Fibroblast of skin of abdomen (primary cell): ENCODE results near the gene INPPL1.

Experiments
- DNase-seq: peaks from one replicate; pipeline ENCODE4 v3.0.0-alpha.2; 2013

Gene INPPL1

GRCh38 chr11:72218251-72218745, 6.3 kb upstream of the INPPL1 start:
- no peak for DNase-seq

DNA sequence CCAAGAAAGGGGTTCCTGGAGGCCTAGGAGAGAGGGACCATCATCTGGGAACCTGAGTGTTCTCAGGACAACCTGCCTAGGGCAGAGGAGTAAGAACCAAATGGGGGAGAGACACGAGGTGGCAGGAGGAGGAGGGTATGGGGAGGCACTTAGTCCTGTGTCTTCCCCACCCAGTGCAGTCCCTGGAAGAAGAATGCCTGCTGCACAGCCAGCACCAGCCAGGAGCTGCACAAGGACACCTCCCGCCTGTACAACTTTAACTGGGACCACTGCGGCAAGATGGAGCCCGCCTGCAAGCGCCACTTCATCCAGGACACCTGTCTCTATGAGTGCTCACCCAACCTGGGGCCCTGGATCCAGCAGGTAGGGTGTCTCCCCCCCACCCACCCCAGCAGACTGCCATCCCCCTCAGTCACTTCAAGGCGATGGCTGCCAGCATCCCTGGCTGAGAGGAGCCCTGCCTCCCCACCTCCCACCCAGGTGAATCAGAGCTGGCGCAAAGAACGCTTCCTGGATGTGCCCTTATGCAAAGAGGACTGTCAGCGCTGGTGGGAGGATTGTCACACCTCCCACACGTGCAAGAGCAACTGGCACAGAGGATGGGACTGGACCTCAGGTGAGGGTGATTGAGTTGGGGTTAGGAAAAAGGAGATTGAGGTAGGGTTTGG, 3.7 kb upstream of the INPPL1 start:
- DNase-seq: no peak

GRCh38 chr11:72221386-72222075, 3.0 kb upstream of the INPPL1 start:
- no peak for DNase-seq

DNA sequence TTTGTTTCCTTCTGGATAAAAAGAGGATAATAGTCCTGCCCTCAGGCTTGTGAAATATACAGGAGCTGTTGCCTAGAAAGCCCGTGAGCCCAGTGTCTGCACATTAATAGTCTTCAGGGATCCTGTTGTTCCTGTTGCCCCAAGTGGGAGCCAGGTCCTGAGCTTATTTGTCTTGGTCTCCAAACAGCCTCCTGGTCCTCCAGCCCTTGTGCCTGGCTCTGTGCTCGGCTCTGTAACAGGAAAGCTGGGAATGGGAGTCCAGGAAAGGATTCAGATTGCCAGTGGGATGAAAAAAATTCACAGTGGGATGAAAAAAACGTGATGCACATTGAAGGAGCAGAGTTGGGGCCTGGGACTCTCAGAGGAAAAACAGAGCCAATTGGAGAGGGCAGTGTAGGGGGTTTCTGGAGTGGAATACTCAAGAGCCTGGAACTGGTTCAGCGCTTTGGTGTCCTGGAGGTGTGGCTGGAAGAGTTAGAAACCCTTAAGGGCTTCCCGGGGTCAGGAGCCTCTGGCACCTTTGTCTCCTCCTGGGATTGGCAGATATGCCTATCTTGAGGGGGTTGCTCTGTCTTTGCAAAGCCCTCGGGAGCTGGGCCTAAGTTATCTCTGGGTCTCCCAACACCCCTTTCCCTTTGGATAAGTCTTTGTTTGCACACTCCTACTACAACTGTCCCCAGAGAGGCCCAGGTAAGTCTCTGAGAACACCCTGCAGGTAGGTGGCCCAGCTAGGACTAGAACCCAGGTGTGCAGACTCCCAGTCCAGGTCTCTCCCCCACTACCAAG, 2.3 kb upstream of the INPPL1 start:
- no peak for DNase-seq

- peak; percentile 95 for DNase-seq
Observed at GRCh38 chr11:72222907-72223614, 1.5 kb upstream of the INPPL1 start.

DNA sequence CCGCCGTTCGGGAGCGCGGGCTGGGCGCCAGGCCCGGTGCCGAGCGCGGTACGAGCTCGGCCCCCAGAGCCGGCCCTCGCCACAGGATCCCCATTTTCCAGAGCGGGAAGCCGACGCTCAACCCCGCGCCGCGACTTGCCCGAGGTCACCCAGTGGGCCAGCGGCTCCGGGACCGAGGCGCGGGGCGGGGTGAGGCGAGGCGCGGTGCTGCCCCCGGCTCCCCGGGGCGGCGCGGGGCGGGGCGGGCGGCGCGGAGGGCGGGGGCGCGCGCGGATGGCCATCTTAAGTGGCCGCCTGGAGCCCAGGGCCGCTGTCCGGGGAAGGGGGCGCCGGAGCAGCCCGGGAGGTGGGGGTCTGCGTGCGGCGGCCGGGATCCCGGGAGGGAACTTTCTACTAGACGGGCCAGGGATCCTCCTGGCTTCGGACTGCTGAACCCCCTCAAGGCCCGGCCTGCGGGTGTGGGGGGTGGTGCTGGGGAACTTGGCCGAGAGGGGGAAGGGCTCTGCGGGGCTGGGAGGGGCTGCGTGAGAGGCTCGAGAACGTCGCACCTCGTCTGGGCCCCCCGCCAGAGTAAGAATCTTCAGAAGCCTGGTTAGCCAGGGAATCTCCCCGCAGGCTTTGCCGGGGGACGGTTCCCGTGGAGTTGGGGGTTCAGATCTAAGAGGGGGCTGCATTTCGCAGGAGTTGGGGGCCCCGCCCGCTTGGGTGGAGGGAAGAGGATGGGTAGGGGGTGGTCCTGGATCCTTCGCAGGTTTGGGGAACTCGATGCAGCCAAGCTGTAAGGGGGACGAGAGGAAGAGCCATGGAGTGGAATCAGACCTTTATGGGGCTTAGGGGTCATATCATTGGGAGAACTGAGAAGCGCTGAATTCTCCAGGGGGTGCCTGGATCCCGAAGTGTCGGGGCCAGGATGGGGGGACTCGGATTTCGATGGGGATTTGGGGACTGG, 678 bp upstream of the INPPL1 start:
- peak; percentile 79 for DNase-seq

DNA sequence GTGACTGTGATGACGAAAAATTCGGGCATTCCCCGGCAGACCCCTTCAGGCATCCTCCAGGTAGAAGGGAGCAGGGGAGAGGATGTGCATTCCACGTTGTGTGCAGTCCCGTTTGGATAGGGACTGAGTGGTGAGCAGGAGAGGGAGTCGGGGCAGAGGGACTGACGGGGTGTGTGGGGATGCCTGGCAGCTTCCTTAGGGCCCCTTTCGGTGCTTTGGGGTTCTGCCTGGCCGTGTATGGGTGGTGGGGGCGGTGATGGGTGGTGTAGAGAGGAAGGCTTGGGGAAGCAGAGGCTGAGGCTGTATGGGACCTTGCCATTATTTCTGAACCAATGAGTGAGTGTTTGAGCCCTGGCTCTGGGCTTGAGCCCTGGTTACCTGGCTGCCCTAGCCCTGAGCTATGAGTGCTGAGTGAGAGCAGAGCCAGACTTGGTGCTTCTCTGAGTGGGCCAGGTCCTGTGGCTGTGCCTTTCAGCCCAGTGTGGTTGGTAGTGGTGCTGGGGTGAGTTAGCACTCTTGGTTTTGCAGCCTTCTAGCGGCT, 914 bp downstream of the INPPL1 start:
- DNase-seq: no peak

DNA sequence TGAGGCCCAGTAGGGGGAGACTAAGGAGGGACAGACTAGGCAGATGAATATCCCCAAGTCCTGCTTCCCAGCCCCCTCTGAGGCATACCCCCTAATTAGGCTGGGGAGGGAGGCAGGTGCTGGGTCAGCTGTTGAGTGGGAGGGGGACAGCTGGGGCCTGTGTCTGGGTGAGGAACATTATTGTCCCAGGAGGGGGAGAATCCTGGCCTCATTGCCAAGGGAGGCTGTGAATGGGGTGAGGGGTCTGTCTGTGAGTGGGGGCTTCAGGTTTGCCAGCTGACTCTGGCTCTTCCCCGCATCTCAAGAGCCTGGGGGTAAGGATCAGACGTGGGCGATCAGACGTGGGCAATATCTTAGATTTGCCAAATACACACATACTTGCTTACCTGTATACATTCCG, 2.1 kb downstream of the INPPL1 start:
- DNase-seq: no peak

- peak; percentile 28 for DNase-seq
Observed at GRCh38 chr11:72227316-72228228, 3.0 kb downstream of the INPPL1 start.

GRCh38 chr11:72228229-72228843, 3.8 kb downstream of the INPPL1 start:
- DNase-seq: no peak

DNA sequence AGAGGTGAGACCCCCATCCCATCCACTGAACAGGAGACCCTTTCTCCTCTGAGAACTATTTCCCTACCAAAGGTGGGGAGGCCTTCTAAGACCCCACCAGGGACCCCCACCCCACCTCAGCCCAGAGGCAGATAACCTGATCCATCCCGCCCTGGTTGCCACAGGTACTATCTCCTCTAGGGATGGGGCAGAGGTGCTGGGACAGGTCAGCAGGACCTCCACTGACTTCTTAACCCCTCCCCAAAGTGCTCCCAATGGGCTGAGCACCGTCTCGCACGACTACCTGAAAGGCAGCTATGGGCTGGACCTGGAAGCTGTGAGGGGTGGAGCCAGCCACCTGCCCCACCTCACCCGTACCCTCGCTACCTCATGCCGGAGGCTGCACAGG, 4.3 kb downstream of the INPPL1 start:
- no peak for DNase-seq

DNA sequence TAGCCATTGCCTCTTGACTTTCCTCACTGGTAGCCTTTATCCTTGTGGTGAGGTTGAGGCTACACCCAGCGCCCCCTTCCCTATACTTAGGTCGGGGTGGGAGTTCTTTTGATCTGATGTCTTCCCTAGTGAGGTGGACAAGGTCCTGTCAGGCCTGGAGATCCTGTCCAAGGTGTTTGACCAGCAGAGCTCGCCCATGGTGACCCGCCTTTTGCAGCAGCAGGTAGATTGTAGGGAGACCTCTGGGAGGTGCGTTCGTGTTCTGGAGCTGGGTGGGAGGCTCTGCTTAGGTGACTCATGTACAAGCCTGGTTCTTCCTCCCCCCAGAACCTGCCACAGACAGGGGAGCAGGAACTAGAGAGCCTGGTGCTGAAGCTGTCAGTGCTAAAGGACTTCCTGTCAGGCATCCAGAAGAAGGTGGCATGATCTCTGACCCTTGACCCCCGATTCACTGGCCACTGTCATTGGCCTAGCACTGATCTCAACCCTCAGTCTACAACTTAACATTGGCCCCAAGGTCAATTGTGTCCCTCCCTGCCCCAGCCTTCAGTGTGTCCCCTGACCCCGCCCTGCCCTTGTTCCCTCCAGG, 4.9 kb downstream of the INPPL1 start:
- DNase-seq: no peak

- DNase-seq: no peak
Observed at GRCh38 chr11:72229925-72230763, 5.6 kb downstream of the INPPL1 start.

DNA sequence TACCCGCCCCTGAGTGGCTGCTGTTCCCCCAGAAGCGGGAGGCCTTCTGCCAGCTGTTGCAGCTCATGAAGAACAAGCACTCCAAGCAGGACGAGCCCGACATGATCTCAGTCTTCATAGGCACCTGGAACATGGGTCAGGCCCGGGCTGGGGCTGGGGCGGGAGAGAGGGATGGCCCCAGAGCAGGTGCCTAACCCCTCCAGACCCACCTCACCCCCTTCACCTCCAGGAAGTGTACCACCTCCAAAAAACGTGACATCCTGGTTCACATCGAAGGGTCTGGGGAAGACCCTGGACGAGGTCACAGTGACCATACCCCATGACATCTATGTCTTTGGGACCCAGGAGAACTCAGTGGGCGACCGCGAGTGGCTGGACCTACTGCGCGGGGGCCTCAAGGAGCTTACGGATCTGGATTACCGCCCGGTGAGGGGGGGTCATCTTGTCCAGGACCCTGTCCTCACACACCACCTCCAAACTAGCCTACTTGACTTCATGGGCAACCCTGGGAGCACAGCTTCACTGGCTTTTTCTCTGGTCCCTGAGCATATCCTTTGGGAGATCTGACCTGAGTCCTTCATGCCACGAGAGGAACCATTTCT, 6.3 kb downstream of the INPPL1 start:
- DNase-seq: no peak

GRCh38 chr11:72231396-72232259, 7.1 kb downstream of the INPPL1 start:
- DNase-seq: no peak

GRCh38 chr11:72232260-72233055, 7.9 kb downstream of the INPPL1 start:
- no peak for DNase-seq
